ENCODE results near the gene HOXD1. TPM values are rescaled to one million over a fixed set of nuclear protein-coding genes. Genes with fewer than 3 reads are reported as not detected.

Gene HOXD1
- total RNA-seq, 1 donor from 2014 or later = not detected

DNA sequence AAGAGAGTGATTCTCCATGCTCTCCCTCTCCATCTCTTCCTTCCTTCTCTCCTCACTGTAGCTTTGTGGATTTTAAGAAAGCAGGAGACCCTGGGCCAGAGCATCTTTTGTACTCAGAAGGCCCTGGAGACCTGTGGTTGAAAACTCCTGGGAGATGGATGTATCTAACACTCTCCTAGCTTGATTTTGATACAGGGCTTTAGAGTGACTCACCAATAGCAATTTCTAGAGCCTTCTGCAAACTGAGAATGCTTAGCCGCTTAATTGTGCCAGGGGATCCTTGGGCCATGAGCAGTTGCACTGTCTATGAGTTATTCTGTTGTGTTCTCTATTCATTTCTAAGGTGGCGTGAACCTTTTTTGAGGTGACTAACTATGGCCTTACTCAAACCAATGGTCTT is 17.7 kb downstream of the HOXD1 start:
- no peaks in the 10 kb centered on the region for H3K4me1 Mint-ChIP-seq (ENCODE audit: low read depth, unreplicated experiment)
- H3K27ac Mint-ChIP-seq (ENCODE audit: unreplicated experiment) = no peak overlapping the region
- H3K36me3 Mint-ChIP-seq (ENCODE audit: unreplicated experiment) = no peaks in the 10 kb centered on the region
- H3K4me3 Mint-ChIP-seq (ENCODE audit: unreplicated experiment) = no peak overlapping the region
- no peak for DNase-seq
- H3K9me3 Mint-ChIP-seq (ENCODE audit: unreplicated experiment) = no peaks in the 10 kb centered on the region
- TF ChIP-seq, protein P1, sequence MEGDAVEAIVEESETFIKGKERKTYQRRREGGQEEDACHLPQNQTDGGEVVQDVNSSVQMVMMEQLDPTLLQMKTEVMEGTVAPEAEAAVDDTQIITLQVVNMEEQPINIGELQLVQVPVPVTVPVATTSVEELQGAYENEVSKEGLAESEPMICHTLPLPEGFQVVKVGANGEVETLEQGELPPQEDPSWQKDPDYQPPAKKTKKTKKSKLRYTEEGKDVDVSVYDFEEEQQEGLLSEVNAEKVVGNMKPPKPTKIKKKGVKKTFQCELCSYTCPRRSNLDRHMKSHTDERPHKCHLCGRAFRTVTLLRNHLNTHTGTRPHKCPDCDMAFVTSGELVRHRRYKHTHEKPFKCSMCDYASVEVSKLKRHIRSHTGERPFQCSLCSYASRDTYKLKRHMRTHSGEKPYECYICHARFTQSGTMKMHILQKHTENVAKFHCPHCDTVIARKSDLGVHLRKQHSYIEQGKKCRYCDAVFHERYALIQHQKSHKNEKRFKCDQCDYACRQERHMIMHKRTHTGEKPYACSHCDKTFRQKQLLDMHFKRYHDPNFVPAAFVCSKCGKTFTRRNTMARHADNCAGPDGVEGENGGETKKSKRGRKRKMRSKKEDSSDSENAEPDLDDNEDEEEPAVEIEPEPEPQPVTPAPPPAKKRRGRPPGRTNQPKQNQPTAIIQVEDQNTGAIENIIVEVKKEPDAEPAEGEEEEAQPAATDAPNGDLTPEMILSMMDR (IDR thresholded peaks at IDR 0.05; ENCODE audit: partially characterized antibody, unreplicated experiment) = no peak
- H3K27me3 Mint-ChIP-seq (ENCODE audit: unreplicated experiment) = peaks cover 2% of the 10 kb centered on the region

DNA sequence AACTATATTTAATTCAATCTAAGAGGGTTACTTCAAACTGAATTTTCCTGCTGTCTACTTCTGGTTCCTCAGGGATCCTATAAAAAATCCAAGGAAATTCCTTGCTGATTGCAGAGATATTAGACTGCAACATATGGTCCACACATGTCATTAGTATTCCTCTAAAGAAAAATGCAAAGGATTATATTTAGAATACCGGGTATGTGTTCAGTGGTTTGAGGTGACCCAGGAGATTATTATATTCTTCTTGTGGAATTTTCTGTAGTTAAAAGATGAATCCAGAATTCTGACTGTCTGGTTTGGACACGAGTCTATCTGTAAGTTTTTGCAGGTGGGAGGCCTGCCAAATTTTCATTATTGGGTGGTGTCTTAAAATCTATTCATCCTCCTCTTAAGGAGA is 18.2 kb downstream of the HOXD1 start:
- no peak overlapping the region for H3K27ac Mint-ChIP-seq (ENCODE audit: unreplicated experiment)
- H3K4me3 Mint-ChIP-seq (ENCODE audit: unreplicated experiment) = no peak overlapping the region
- H3K4me1 Mint-ChIP-seq (ENCODE audit: low read depth, unreplicated experiment) = no peaks in the 10 kb centered on the region
- H3K27me3 Mint-ChIP-seq (ENCODE audit: unreplicated experiment) = peaks cover 2% of the 10 kb centered on the region
- DNase-seq = no peak
- H3K9me3 Mint-ChIP-seq (ENCODE audit: unreplicated experiment) = no peaks in the 10 kb centered on the region
- TF ChIP-seq, protein P1 (IDR thresholded peaks at IDR 0.05; ENCODE audit: partially characterized antibody, unreplicated experiment) = no peak
- no peaks in the 10 kb centered on the region for H3K36me3 Mint-ChIP-seq (ENCODE audit: unreplicated experiment)

- TF ChIP-seq, protein P1 (IDR thresholded peaks at IDR 0.05; ENCODE audit: partially characterized antibody, unreplicated experiment) = no peak
- no peak for DNase-seq
- Mint-ChIP-seq H3K9me3 (ENCODE audit: unreplicated experiment) (no peaks in the 10 kb centered on the region), H3K27me3 (ENCODE audit: unreplicated experiment) (peaks cover 2% of the 10 kb centered on the region), H3K4me1 (ENCODE audit: low read depth, unreplicated experiment) (no peaks in the 10 kb centered on the region), H3K36me3 (ENCODE audit: unreplicated experiment) (no peaks in the 10 kb centered on the region), H3K27ac (ENCODE audit: unreplicated experiment) (no peak overlapping the region), H3K4me3 (ENCODE audit: unreplicated experiment) (no peak overlapping the region)
Measured at GRCh38 chr2:176211110-176211509, 22.6 kb downstream of the HOXD1 start.

DNA sequence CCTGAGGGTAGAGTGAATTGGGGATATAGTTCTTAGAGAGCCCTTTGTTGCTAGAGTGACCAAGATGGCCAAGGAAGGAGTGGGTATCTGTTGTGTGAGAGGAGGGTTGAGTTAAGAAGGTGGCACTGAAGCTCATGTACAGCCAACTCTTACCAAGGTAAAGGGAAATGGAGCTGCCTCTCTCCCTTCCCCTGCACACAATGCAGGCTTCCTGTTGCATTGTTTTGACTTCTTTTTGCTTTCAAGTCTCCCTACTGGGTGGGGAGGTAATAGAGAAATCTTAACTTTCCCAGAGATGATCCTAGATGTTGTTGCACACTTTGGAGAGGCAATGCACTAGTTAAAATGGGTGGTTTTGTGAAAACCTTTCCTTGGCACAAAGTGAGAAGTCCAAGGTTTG is 23.8 kb downstream of the HOXD1 start:
- Mint-ChIP-seq H3K27me3 (ENCODE audit: unreplicated experiment) (peaks cover 2% of the 10 kb centered on the region), H3K9me3 (ENCODE audit: unreplicated experiment) (no peaks in the 10 kb centered on the region), H3K36me3 (ENCODE audit: unreplicated experiment) (no peaks in the 10 kb centered on the region), H3K4me3 (ENCODE audit: unreplicated experiment) (no peak overlapping the region), H3K27ac (ENCODE audit: unreplicated experiment) (no peak overlapping the region), H3K4me1 (ENCODE audit: low read depth, unreplicated experiment) (no peaks in the 10 kb centered on the region)
- no peak for DNase-seq
- TF ChIP-seq, protein P1 (IDR thresholded peaks at IDR 0.05; ENCODE audit: partially characterized antibody, unreplicated experiment) = no peak

- Mint-ChIP-seq H3K4me3 (ENCODE audit: unreplicated experiment) (no peak overlapping the region), H3K36me3 (ENCODE audit: unreplicated experiment) (no peaks in the 10 kb centered on the region), H3K27me3 (ENCODE audit: unreplicated experiment) (peaks cover 2% of the 10 kb centered on the region), H3K9me3 (ENCODE audit: unreplicated experiment) (no peaks in the 10 kb centered on the region), H3K4me1 (ENCODE audit: low read depth, unreplicated experiment) (no peaks in the 10 kb centered on the region), H3K27ac (ENCODE audit: unreplicated experiment) (no peak overlapping the region)
- TF ChIP-seq, protein P1 (IDR thresholded peaks at IDR 0.05; ENCODE audit: partially characterized antibody, unreplicated experiment) = no peak
- DNase-seq = no peak
Measured at GRCh38 chr2:176213406-176213805, 24.9 kb downstream of the HOXD1 start.
